ENCODE measurements around the gene OR4Q2. TPM values are rescaled to one million over a fixed set of nuclear protein-coding genes. Genes with fewer than 3 reads are reported as not detected.

Gene OR4Q2
- total RNA-seq, 4 donors from 2014 or later: not detected

GRCh38 chr14:20044243-20044642 is 42.3 kb downstream of the OR4Q2 start:
- no peak overlapping the region for H3K27ac ChIP-seq
- no peaks in the 10 kb centered on the region for H3K27me3 ChIP-seq
- 67 to 68% methylated on average over 5 of the region's 5 CpGs for WGBS, 2 donors
- no peak for TF ChIP-seq POLR2A (IDR thresholded peaks at IDR 0.05)
- no peak for TF ChIP-seq CTCF (IDR thresholded peaks at IDR 0.05)
- no peak for TF ChIP-seq EP300 (IDR thresholded peaks at IDR 0.05)
- H3K9me3 ChIP-seq: no peaks in the 10 kb centered on the region
- no peak overlapping the region for H3K4me3 ChIP-seq
- DNase-seq (ENCODE audit: low spot score in 2 of 2): no peak
- no peaks in the 10 kb centered on the region for H3K4me1 ChIP-seq
- no peaks in the 10 kb centered on the region for H3K36me3 ChIP-seq

DNA sequence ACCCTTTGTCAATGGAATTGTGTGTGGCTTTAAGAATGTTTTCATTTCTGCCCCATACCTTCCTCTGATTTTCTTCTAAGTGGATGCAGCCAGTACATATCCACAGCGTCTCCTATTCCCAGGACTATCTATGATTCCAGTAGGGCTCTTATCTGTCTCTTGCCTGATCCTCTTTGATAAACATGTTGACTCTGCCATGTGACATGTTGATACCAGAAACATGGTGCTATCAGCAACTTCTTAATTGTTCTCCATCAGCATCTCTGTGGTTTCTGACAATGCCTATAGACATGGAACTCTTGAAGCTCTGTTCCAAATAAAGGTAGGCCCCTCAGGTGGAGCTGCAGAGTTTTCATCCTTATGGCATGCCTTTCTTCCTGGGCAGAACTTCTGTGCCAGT is 46.2 kb downstream of the OR4Q2 start:
- H3K4me1 ChIP-seq: no peaks in the 10 kb centered on the region
- H3K27me3 ChIP-seq: no peaks in the 10 kb centered on the region
- WGBS, 2 donors: 69 to 79% methylated on average over 1 of the region's 1 CpG
- no peak for DNase-seq (ENCODE audit: low spot score in 2 of 2)
- no peaks in the 10 kb centered on the region for H3K36me3 ChIP-seq
- no peak for TF ChIP-seq POLR2A (IDR thresholded peaks at IDR 0.05)
- TF ChIP-seq EP300 (IDR thresholded peaks at IDR 0.05): no peak
- no peak for TF ChIP-seq CTCF (IDR thresholded peaks at IDR 0.05)
- no peaks in the 10 kb centered on the region for H3K9me3 ChIP-seq
- no peak overlapping the region for H3K4me3 ChIP-seq
- no peak overlapping the region for H3K27ac ChIP-seq

Other genes with a start within 250 kb of the OR4Q2 start
- gene OR4M1, start 228.7 kb upstream of the OR4Q2 start, total RNA-seq: not detected
- not detected for gene OR4N2, start 198.4 kb upstream of the OR4Q2 start, total RNA-seq
- gene OR4K2, start 127.0 kb upstream of the OR4Q2 start, total RNA-seq: under 1 TPM in 1 of 4 donors, not detected in 3; 0.63 TPM
- gene OR4K5, start 81.6 kb upstream of the OR4Q2 start, total RNA-seq: not detected
- gene OR4K1, start 71.2 kb upstream of the OR4Q2 start, total RNA-seq: not detected
- gene OR4K15, start 26.6 kb upstream of the OR4Q2 start, total RNA-seq: not detected
- not detected for gene OR4K14, start 17.1 kb downstream of the OR4Q2 start, total RNA-seq
- not detected for gene OR4K13, start 33.9 kb downstream of the OR4Q2 start, total RNA-seq
- gene OR4L1, start 57.9 kb downstream of the OR4Q2 start, total RNA-seq: not detected
- gene OR4K17, start 108.6 kb downstream of the OR4Q2 start, total RNA-seq: not detected
- gene OR4N5, start 136.7 kb downstream of the OR4Q2 start, total RNA-seq: not detected
- not detected for gene OR11G2, start 188.7 kb downstream of the OR4Q2 start, total RNA-seq
- not detected for gene OR11H6, start 221.5 kb downstream of the OR4Q2 start, total RNA-seq
- not detected for gene OR11H7, start 226.8 kb downstream of the OR4Q2 start, total RNA-seq
- gene OR11H4, start 237.1 kb downstream of the OR4Q2 start, total RNA-seq: not detected

All from tibial nerve (tissue), 4 donors.